Tibial artery (tissue), 4 donors: Measurements from ENCODE around the gene ICOSLG.
"Not testable (repeated sequence)": the region's sequence is repeated elsewhere in the genome, so short reads cannot be mapped to it uniquely, and the experiment has no call there.

Source experiments
- DNase-seq, 2 donors: peaks; one replicate each; pipeline ENCODE4 v3.0.0-alpha.2; 2019
- H3K27ac ChIP-seq, 2 donors: fragments of 200-600 bp; sonication (generic) in 1 of 2; 1 replicate in 1 of 2; 2 replicates in 1 of 2; pipeline ENCODE4 v1.5.1; 2018 to 2019; ENCODE audit warnings: mild to moderate bottlenecking in 1 of 2
- H3K27me3 ChIP-seq, 2 donors: fragments of 200-600 bp; sonication (generic) in 1 of 2; one replicate each; pipeline versions ENCODE4 v1.5.1 to v1.6.0; 2016 to 2019
- H3K36me3 ChIP-seq, 3 donors: fragments of 200-600 bp; sonication (generic) in 2 of 3; one replicate each; pipeline ENCODE4 v1.5.1; 2016 to 2019; ENCODE audit warnings: mild to moderate bottlenecking in 2 of 3
- H3K4me1 ChIP-seq, 4 donors: fragments of 200-600 bp; sonication (generic) in 2 of 4; 1 replicate in 3 of 4; 2 replicates in 1 of 4; pipeline ENCODE4 v1.5.1; 2016 to 2019
- H3K4me3 ChIP-seq, 2 donors: fragments of 200-600 bp; sonication (generic) in 1 of 2; 1 replicate in 1 of 2; 2 replicates in 1 of 2; pipeline ENCODE4 v1.5.1; 2018 to 2019; ENCODE audit warnings: mild to moderate bottlenecking in 2 of 2
- H3K9me3 ChIP-seq, 3 donors: fragments of 200-600 bp; sonication (generic) in 1 of 3; one replicate each; pipeline ENCODE4 v1.5.1; 2016 to 2019
- CTCF ChIP-seq, 2 experiments: fragments of 200-600 bp in 1 of 2; fragments of 450-650 bp in 1 of 2; IDR thresholded peaks; one replicate each; pipeline ENCODE4 v1.5.1; 2017 to 2019; ENCODE audit warnings: antibody characterized with exemption in 2 of 2, mild to moderate bottlenecking in 1 of 2, moderate library complexity in 1 of 2
- intact Hi-C: fragments of 100-400 bp; cut with DNase I; formaldehyde crosslinking; loops from one replicate; pipeline ENCODE4 v1.15.0; 2023; ENCODE audit warnings: low total_unique reads

Gene ICOSLG

GRCh38 chr21:44285138-44285992 lies 44.6 kb upstream of the ICOSLG start, which contains the start of gene AIRE:
TSS of gene AIRE (plus strand) at chr21:44285876. CDS start at chr21:44286007, 131 bp downstream.
- H3K9me3 ChIP-seq, result no peaks in the 10 kb centered on the region
- DNase-seq, result no peak
- H3K36me3 ChIP-seq, result no peaks in the 10 kb centered on the region
- peaks cover 0 to 11% (median 4%) of the 10 kb centered on the region in 4 donors for H3K4me1 ChIP-seq
- H3K4me3 ChIP-seq, result no peak within 1 kb of the TSS
- peaks cover 0 to 47% of the 10 kb centered on the region in 2 donors for H3K27me3 ChIP-seq
- no peak within 1 kb of the TSS for H3K27ac ChIP-seq
- TF ChIP-seq CTCF (IDR thresholded peaks at IDR 0.05), result no peak
- intact Hi-C loops, result no loop called here

GRCh38 chr21:44283948-44284347 lies 43.2 kb upstream of the ICOSLG start:
- H3K36me3 ChIP-seq, result no peaks in the 10 kb centered on the region
- no peaks in the 10 kb centered on the region for H3K9me3 ChIP-seq
- no peak overlapping the region for H3K4me3 ChIP-seq
- no peak for TF ChIP-seq CTCF (IDR thresholded peaks at IDR 0.05)
- no peak for DNase-seq
- intact Hi-C loops, result no loop called here
- peaks cover 0 to 11% (median 4%) of the 10 kb centered on the region in 4 donors for H3K4me1 ChIP-seq
- no peak overlapping the region for H3K27ac ChIP-seq
- peaks cover 0 to 50% of the 10 kb centered on the region in 2 donors for H3K27me3 ChIP-seq

GRCh38 chr21:44283211-44283785 lies 42.6 kb upstream of the ICOSLG start:
- intact Hi-C loops, H3K4me3 ChIP-seq, H3K9me3 ChIP-seq, DNase-seq, H3K27ac ChIP-seq, H3K36me3 ChIP-seq: not testable (repeated sequence)
- Histone ChIP-seq H3K27me3 (peaks cover 0 to 48% of the 10 kb centered on the region in 2 donors), H3K4me1 (peaks cover 0 to 11% (median 4%) of the 10 kb centered on the region in 4 donors)

GRCh38 chr21:44282370-44282769 lies 41.6 kb upstream of the ICOSLG start:
- Histone ChIP-seq H3K4me3 (no peak overlapping the region), H3K36me3 (no peaks in the 10 kb centered on the region), H3K9me3 (no peaks in the 10 kb centered on the region), H3K27ac (no peak overlapping the region), H3K4me1 (peaks cover 0 to 11% (median 4%) of the 10 kb centered on the region in 4 donors), H3K27me3 (peaks cover 0 to 39% of the 10 kb centered on the region in 2 donors)
- TF ChIP-seq CTCF (IDR thresholded peaks at IDR 0.05), result no peak
- intact Hi-C loops, result no loop called here
- no peak for DNase-seq

GRCh38 chr21:44281801-44282200 lies 41.1 kb upstream of the ICOSLG start:
- Histone ChIP-seq H3K27ac (no peak overlapping the region), H3K27me3 (peaks cover 0 to 33% of the 10 kb centered on the region in 2 donors), H3K9me3 (no peaks in the 10 kb centered on the region), H3K4me3 (no peak overlapping the region), H3K36me3 (no peaks in the 10 kb centered on the region), H3K4me1 (peaks cover 0 to 11% (median 4%) of the 10 kb centered on the region in 4 donors)
- intact Hi-C loops, result no loop called here
- DNase-seq, result no peak
- no peak for TF ChIP-seq CTCF (IDR thresholded peaks at IDR 0.05)
